Activated T-cell treated with anti-CD3 and anti-CD28 coated beads, Interleukin-2, amount 50 U/mL, for 4 hours (primary cell): Measurements from ENCODE around the gene RANBP17. TPM values are rescaled to one million over a fixed set of nuclear protein-coding genes. Genes with fewer than 3 reads are reported as not detected.
"Not testable (repeated sequence)": the region's sequence is repeated elsewhere in the genome, so short reads cannot be mapped to it uniquely, and the experiment has no call there.

Experiments used
- ATAC-seq, 2 donors: fragments of 200-7000 bp; cut with Tn5 transposase; one replicate each; pipeline ENCODE4 v1.10.0; 2021
- DNase-seq: peaks from one replicate; pipeline ENCODE4 v3.0.0-alpha.2; 2020
- H3K27me3 Mint-ChIP-seq: one replicate; pipeline ENCODE4 v1.8.0; 2021; ENCODE audit warnings: low read depth, mixed read lengths
- H3K36me3 Mint-ChIP-seq: one replicate; pipeline ENCODE4 v1.8.0; 2022; ENCODE audit warnings: mixed read lengths; ENCODE audit not compliant: insufficient read depth
- H3K4me1 Mint-ChIP-seq: one replicate; pipeline ENCODE4 v1.8.0; 2021; ENCODE audit warnings: low read depth, mixed read lengths
- H3K4me3 Mint-ChIP-seq: one replicate; pipeline ENCODE4 v1.8.0; 2021; ENCODE audit warnings: mild to moderate bottlenecking, moderate library complexity, mixed read lengths
- H3K9me3 Mint-ChIP-seq: one replicate; pipeline ENCODE4 v1.8.0; 2021; ENCODE audit warnings: mixed read lengths
- total RNA-seq, 3 donors: library from RNA; stranded (reverse); gene quantifications; one replicate each; pipeline ENCODE4 v1.2.1, GENCODE V29; 2021

The RANBP17 gene
- total RNA-seq, 3 donors from 2014 or later: 0.34 TPM; not detected in 2

DNA sequence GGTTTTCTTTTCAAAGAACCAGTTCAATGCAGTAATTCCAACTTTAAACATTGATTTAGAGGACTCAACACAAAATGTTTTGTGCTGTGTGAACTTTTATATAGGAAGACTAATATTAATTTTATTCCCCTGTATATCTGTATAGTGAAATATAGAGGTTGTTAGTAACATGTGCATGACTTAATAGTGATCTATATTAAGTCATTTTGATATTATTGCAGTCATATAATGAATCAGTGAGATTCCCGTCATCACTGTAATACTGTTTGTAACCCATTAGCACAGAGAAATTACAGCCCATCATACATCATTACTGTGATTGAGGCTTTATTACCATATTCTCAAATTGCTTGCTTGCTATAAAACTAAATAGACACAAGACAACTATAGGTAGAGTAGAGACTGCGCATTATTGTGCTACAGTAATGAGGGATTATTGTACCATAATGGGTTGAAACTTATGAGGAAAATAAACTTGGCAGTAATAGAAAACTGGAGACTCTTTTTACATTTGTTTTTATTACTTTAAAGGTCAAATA lies 170.7 kb downstream of the RANBP17 start:
- Mint-ChIP-seq H3K4me1 (no peaks in the 10 kb centered on the region), H3K36me3 (no peaks in the 10 kb centered on the region), H3K9me3 (no peaks in the 10 kb centered on the region), H3K4me3 (no peak overlapping the region), H3K27me3 (no peaks in the 10 kb centered on the region)
- ATAC-seq: no peak
- DNase-seq: no peak

- ATAC-seq, H3K9me3 Mint-ChIP-seq, H3K27me3 Mint-ChIP-seq, H3K4me1 Mint-ChIP-seq, H3K4me3 Mint-ChIP-seq, DNase-seq, H3K36me3 Mint-ChIP-seq: not testable (repeated sequence)
These were observed 180.1 kb downstream of the RANBP17 start for GRCh38 chr5:171041893-171042292.

DNA sequence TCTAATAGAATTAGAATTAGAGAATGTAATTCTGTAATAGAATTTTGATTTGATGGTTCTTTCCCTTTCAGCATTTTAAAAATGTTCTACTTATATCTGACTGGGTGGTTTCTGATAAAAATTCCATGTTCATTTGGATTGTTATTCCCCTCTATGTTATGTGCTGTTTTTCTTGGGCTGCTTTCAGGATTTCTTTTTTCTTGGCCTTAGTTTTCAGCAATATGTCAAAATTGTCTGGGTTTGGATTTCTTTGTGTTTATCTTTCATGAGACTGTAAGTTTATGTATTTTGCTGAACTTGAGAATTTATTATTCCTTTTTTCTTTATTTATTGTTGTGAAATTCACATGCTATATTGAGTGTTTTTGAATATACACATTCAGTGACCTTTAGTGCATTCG lies 189.1 kb downstream of the RANBP17 start:
- no peak overlapping the region for H3K4me3 Mint-ChIP-seq
- DNase-seq (no peak), ATAC-seq (no peak)
- H3K36me3 Mint-ChIP-seq: no peaks in the 10 kb centered on the region
- H3K4me1 Mint-ChIP-seq: no peaks in the 10 kb centered on the region
- no peaks in the 10 kb centered on the region for H3K27me3 Mint-ChIP-seq
- peaks cover 5% of the 10 kb centered on the region for H3K9me3 Mint-ChIP-seq

GRCh38 chr5:171055875-171056454 lies 194.1 kb downstream of the RANBP17 start:
- peaks cover 16% of the 10 kb centered on the region for H3K9me3 Mint-ChIP-seq
- ATAC-seq (no peak), DNase-seq (no peak)
- no peaks in the 10 kb centered on the region for H3K4me1 Mint-ChIP-seq
- no peaks in the 10 kb centered on the region for H3K27me3 Mint-ChIP-seq
- H3K4me3 Mint-ChIP-seq: no peak overlapping the region
- H3K36me3 Mint-ChIP-seq: no peaks in the 10 kb centered on the region

- no peaks in the 10 kb centered on the region for H3K4me1 Mint-ChIP-seq
- H3K4me3 Mint-ChIP-seq: no peak overlapping the region
- no peak for ATAC-seq
- peaks cover 2% of the 10 kb centered on the region for H3K36me3 Mint-ChIP-seq
- H3K9me3 Mint-ChIP-seq: peaks cover 37% of the 10 kb centered on the region
- peaks cover 3% of the 10 kb centered on the region for H3K27me3 Mint-ChIP-seq
- DNase-seq: no peak
These were observed 205.8 kb downstream of the RANBP17 start for GRCh38 chr5:171067540-171068130.

- Mint-ChIP-seq H3K27me3 (peaks cover 6% of the 10 kb centered on the region), H3K4me3 (no peak overlapping the region), H3K4me1 (no peaks in the 10 kb centered on the region), H3K9me3 (peaks cover 7% of the 10 kb centered on the region), H3K36me3 (no peaks in the 10 kb centered on the region)
- DNase-seq: no peak
- ATAC-seq: no peak
These were observed 212.9 kb downstream of the RANBP17 start for GRCh38 chr5:171074747-171075146.

GRCh38 chr5:171080186-171080938 lies 218.5 kb downstream of the RANBP17 start:
- Mint-ChIP-seq H3K4me3 (no peak overlapping the region), H3K9me3 (peaks cover 3% of the 10 kb centered on the region), H3K27me3 (no peaks in the 10 kb centered on the region), H3K4me1 (no peaks in the 10 kb centered on the region), H3K36me3 (no peaks in the 10 kb centered on the region)
- no peak for DNase-seq
- ATAC-seq: no peak

DNA sequence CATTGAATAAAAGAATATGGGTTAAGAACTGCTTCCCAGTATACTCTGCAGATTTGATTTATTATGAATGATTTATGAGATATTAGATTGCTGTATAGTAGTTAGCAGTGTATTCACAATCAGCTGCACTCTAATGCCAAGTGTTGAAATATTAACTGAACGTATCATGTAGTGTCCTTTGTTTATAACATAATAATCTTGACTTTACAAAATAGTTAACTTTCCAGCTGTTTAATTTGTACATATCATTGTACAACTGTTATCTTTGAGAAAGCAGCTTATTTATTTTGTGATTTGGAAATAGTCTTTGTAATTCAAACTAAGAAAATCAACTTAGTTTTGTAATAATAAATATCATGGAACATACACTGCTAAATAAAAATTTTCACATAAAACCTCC lies 219.5 kb downstream of the RANBP17 start:
- no peak overlapping the region for H3K4me3 Mint-ChIP-seq
- no peak for ATAC-seq
- H3K9me3 Mint-ChIP-seq: peaks cover 3% of the 10 kb centered on the region
- no peaks in the 10 kb centered on the region for H3K4me1 Mint-ChIP-seq
- H3K27me3 Mint-ChIP-seq: no peaks in the 10 kb centered on the region
- no peaks in the 10 kb centered on the region for H3K36me3 Mint-ChIP-seq
- no peak for DNase-seq

DNA sequence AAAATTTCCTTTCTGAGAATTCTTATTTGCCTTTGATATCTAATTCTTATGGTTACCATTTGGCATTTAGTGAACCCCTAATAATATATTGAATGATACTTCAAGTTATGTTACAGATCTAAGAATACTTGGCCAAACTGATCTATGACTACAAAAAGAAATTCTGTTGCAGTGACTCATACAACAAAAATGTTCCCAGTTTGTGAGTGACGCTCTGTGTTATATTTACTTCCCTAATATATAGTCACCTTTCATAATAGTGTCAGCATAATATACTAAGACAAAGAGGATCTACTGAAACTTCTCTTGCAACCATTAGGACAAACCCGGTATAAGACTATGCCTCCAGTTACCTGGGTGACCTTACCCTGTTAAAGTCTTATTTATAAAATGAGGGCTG lies 230.4 kb downstream of the RANBP17 start:
- Mint-ChIP-seq H3K4me1 (no peaks in the 10 kb centered on the region), H3K4me3 (no peak overlapping the region), H3K36me3 (no peaks in the 10 kb centered on the region), H3K9me3 (peaks cover 8% of the 10 kb centered on the region), H3K27me3 (no peaks in the 10 kb centered on the region)
- DNase-seq (no peak), ATAC-seq (no peak)

DNA sequence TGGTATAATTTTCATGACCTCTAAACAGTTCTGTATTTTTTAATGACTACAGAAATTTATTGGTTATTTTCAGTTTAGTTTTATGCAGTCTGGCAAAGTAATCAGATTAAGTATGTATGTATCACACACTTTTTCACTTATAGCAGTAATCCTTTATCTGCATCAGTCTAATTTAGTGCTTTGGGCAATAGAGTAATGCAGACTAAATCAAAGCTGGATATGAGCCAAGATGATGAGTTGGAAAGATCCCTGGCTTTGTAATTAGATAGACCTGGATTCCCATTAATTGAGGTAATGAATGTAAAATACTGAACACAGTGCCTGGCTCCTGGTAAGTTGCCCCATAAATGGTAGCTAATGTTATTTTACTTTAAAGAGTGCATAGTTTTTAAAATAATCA lies 231.8 kb downstream of the RANBP17 start:
- no peak for ATAC-seq
- no peaks in the 10 kb centered on the region for H3K27me3 Mint-ChIP-seq
- no peaks in the 10 kb centered on the region for H3K4me1 Mint-ChIP-seq
- peaks cover 8% of the 10 kb centered on the region for H3K9me3 Mint-ChIP-seq
- H3K36me3 Mint-ChIP-seq: no peaks in the 10 kb centered on the region
- DNase-seq: no peak
- no peak overlapping the region for H3K4me3 Mint-ChIP-seq

DNA sequence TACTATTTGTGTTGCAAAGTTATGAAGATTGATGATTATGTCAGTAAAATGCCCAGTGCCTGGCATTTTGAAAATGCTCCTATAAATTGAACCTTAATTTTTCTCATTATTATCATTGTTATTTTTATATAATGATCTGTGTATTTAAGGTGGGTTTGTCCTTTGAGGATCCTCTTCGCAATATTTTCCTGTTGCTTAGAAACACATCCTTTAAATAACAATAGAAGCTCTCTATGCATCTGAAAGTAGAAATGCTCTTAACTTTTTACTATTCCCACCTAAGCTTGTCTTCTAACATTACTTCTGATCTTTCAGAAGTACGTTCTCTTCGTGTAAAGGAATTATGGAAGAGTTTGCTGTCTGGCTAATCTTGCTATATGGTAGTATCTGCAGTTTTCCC lies 232.5 kb downstream of the RANBP17 start:
- Mint-ChIP-seq H3K36me3 (no peaks in the 10 kb centered on the region), H3K4me1 (no peaks in the 10 kb centered on the region), H3K9me3 (peaks cover 11% of the 10 kb centered on the region), H3K27me3 (no peaks in the 10 kb centered on the region), H3K4me3 (no peak overlapping the region)
- ATAC-seq: no peak
- DNase-seq: no peak

GRCh38 chr5:171102877-171103610 lies 241.2 kb downstream of the RANBP17 start:
- no peak overlapping the region for H3K4me3 Mint-ChIP-seq
- no peak for ATAC-seq
- no peaks in the 10 kb centered on the region for H3K4me1 Mint-ChIP-seq
- peaks cover 12% of the 10 kb centered on the region for H3K9me3 Mint-ChIP-seq
- H3K27me3 Mint-ChIP-seq: no peaks in the 10 kb centered on the region
- no peaks in the 10 kb centered on the region for H3K36me3 Mint-ChIP-seq
- no peak for DNase-seq

GRCh38 chr5:171107669-171108068 lies 245.9 kb downstream of the RANBP17 start:
- no peaks in the 10 kb centered on the region for H3K27me3 Mint-ChIP-seq
- no peaks in the 10 kb centered on the region for H3K4me1 Mint-ChIP-seq
- H3K9me3 Mint-ChIP-seq: peaks cover 5% of the 10 kb centered on the region
- DNase-seq: no peak
- no peak overlapping the region for H3K4me3 Mint-ChIP-seq
- no peak for ATAC-seq
- H3K36me3 Mint-ChIP-seq: no peaks in the 10 kb centered on the region

DNA sequence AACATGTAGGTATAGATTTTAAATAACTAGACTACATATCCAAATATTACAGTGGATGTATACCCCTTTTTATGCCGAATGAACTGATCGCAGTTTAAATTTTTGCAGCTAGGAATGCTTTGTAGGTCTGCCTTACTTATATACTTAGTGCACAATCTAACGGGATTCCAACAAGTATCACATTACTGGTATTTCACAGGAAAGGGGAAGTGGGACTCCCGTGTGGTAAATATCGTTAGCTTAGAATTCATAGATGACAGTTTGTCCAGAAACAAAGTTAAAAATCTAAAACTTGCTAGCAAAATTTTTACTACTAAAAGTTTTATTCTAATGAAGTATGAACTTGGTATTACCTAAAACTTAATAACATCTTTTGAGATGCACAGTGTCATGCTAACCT lies 253.7 kb downstream of the RANBP17 start:
- DNase-seq: no peak
- Mint-ChIP-seq H3K4me3 (no peak overlapping the region), H3K27me3 (peaks cover 4% of the 10 kb centered on the region), H3K36me3 (no peaks in the 10 kb centered on the region), H3K9me3 (peaks cover 9% of the 10 kb centered on the region), H3K4me1 (no peaks in the 10 kb centered on the region)
- no peak for ATAC-seq
